Panc1 (cell line): ENCODE data around the gene TAS2R60. TPM values are rescaled to one million over a fixed set of nuclear protein-coding genes. Genes with fewer than 3 reads are reported as not detected.

Experiments
- ATAC-seq: fragments of 200-7000 bp; cut with Tn5 transposase; 2 replicates; pipeline ENCODE4 v1.9.1; 2020; ENCODE audit warnings: mild to moderate bottlenecking, moderate library complexity
- BruUV-seq: library from RNA; stranded (reverse); fragments of 400-500 nt; replicated peaks from 2 replicates; lab custom pipeline; 2021; lab: Mats Ljungman, UMichigan
- CTCF ChIA-PET: fragments of 300-600 bp; sonication (Branson Sonifier 250); formaldehyde crosslinking; loops from one replicate; lab custom pipeline; 2022; ENCODE audit warnings: antibody characterized with exemption; lab: Charles Lee
- POLR2A ChIA-PET: fragments of 300-600 bp; sonication (Branson Sonifier 250); formaldehyde crosslinking; loops from one replicate; lab custom pipeline; 2022; ENCODE audit warnings: antibody characterized with exemption; lab: Charles Lee
- DNase-seq: peaks from one replicate; pipeline ENCODE4 v3.0.0-alpha.2; 2010; ENCODE audit warnings: low read depth, low spot score
- H3K27ac ChIP-seq: 2 replicates; pipeline ENCODE4 v1.5.1; 2011; ENCODE audit warnings: mild to moderate bottlenecking, low read length, inconsistent platforms
- H3K27me3 ChIP-seq: fragments of 200-500 bp; sonication (Bioruptor generic); 2 replicates; pipeline ENCODE4 v1.6.0; 2014; ENCODE audit warnings: low read length, inconsistent platforms; ENCODE audit not compliant: control insufficient read depth, insufficient read depth
- H3K36me3 ChIP-seq: fragments of 200-500 bp; sonication (Bioruptor generic); 2 replicates; pipeline ENCODE4 v1.5.1; 2014; ENCODE audit warnings: inconsistent platforms, mild to moderate bottlenecking, low read length, moderate library complexity; ENCODE audit not compliant: control insufficient read depth, insufficient read depth
- H3K4me1 ChIP-seq: 2 replicates; pipeline ENCODE4 v1.5.1; 2011; ENCODE audit warnings: inconsistent platforms, mild to moderate bottlenecking, low read length, moderate library complexity; ENCODE audit not compliant: control insufficient read depth, insufficient read depth
- H3K4me3 ChIP-seq, 2 experiments: 2 replicates each; pipeline ENCODE4 v1.5.1; 2011 to 2012; ENCODE audit warnings: low read depth in 2 of 2, low read length in 2 of 2, mild to moderate bottlenecking in 2 of 2, inconsistent platforms in 1 of 2, moderate library complexity in 1 of 2
- H3K9me3 ChIP-seq: fragments of 200-500 bp; sonication (Bioruptor generic); 2 replicates; pipeline ENCODE4 v1.5.1; 2014; ENCODE audit warnings: low read depth, mild to moderate bottlenecking, inconsistent platforms, low read length, moderate library complexity; ENCODE audit not compliant: control insufficient read depth, insufficient read depth
- CTCF ChIP-seq: fragments of 450-650 bp; IDR thresholded peaks from 2 replicates; pipeline ENCODE4 v1.5.1; 2017; ENCODE audit warnings: mild to moderate bottlenecking
- POLR2AphosphoS5 ChIP-seq: IDR thresholded peaks from 2 replicates; pipeline ENCODE4 v1.6.1; 2012; ENCODE audit warnings: mild to moderate bottlenecking, low read depth, low read length, moderate library complexity
- REST ChIP-seq, 2 experiments: IDR thresholded peaks; 2 replicates each; pipeline ENCODE4 v1.6.1; 2011 to 2012; ENCODE audit warnings: low read depth in 2 of 2, control low read depth in 1 of 2, low read length in 1 of 2, mild to moderate bottlenecking in 1 of 2, moderate library complexity in 1 of 2; ENCODE audit not compliant: insufficient read depth in 1 of 2
- SIN3A ChIP-seq: IDR thresholded peaks from 2 replicates; pipeline ENCODE4 v1.6.1; 2012; ENCODE audit warnings: low read depth, mild to moderate bottlenecking, low read length, moderate library complexity, borderline replicate concordance; ENCODE audit not compliant: insufficient read depth
- TCF7L2 ChIP-seq: IDR thresholded peaks from 2 replicates; pipeline ENCODE4 v1.6.1; 2011; ENCODE audit warnings: mild to moderate bottlenecking, low read depth, low read length, inconsistent platforms
- in situ Hi-C: cut with HindIII; loops from 2 replicates; pipeline ENCODE4 v1.10.0; 2016; ENCODE audit warnings: low sequenced_read_pairs, low pct_unique_long_range_greater_than_20kb
- intact Hi-C: fragments of 100-400 bp; cut with micrococcal nuclease; formaldehyde crosslinking; loops from one replicate; pipeline ENCODE4 v1.10.0; 2022; ENCODE audit not compliant: unreplicated experiment
- total RNA-seq: library from RNA; stranded (reverse); gene quantifications from one replicate; pipeline ENCODE4 v1.2.1, GENCODE V29; 2021; ENCODE audit not compliant: unreplicated experiment

TAS2R60 gene
- total RNA-seq, 1 experiment from 2014 or later, result not detected

- H3K27ac ChIP-seq, result no peak overlapping the region
- DNase-seq (no peak), ATAC-seq (no peak)
- H3K9me3 ChIP-seq, result no peaks in the 10 kb centered on the region
- intact Hi-C loops (no loop called here), in situ Hi-C loops (no loop called here)
- H3K4me1 ChIP-seq, result no peaks in the 10 kb centered on the region
- ChIA-PET CTCF (no interaction called here), POLR2A (no interaction called here)
- H3K36me3 ChIP-seq, result no peaks in the 10 kb centered on the region
- no TSS peak for BruUV-seq
- H3K27me3 ChIP-seq, result peaks cover 15% of the 10 kb centered on the region
- no peak for TF ChIP-seq POLR2AphosphoS5
- TF ChIP-seq SIN3A, result no peak
- no peak for TF ChIP-seq REST (IDR thresholded peaks at IDR 0.05; ENCODE audit: insufficient read depth in 1 of 2, low read depth in 2 of 2, low read length in 1 of 2)
- no peak for TF ChIP-seq CTCF
- no peak for TF ChIP-seq TCF7L2
- H3K4me3 ChIP-seq, result no peak overlapping the region
Observed at GRCh38 chr7:143437578-143437977, 5.7 kb upstream of the TAS2R60 start.

- ATAC-seq, result no peak
- CTCF ChIA-PET, result no interaction called here
Observed at GRCh38 chr7:143439866-143440265, 3.4 kb upstream of the TAS2R60 start.

More at GRCh38 chr7:143439866-143440265, 3.4 kb upstream of the TAS2R60 start:
- Histone ChIP-seq H3K4me3 (no peak overlapping the region), H3K36me3 (no peaks in the 10 kb centered on the region), H3K27ac (no peak overlapping the region), H3K9me3 (no peaks in the 10 kb centered on the region), H3K27me3 (peaks cover 2% of the 10 kb centered on the region), H3K4me1 (no peaks in the 10 kb centered on the region)
- POLR2A ChIA-PET, result no interaction called here
- in situ Hi-C loops, result no loop called here
- TF ChIP-seq POLR2AphosphoS5 (no peak), REST (IDR thresholded peaks at IDR 0.05; ENCODE audit: insufficient read depth in 1 of 2, low read depth in 2 of 2, low read length in 1 of 2) (no peak), SIN3A (no peak), CTCF (no peak), TCF7L2 (no peak)
- no TSS peak for BruUV-seq
- no peak for DNase-seq
- intact Hi-C loops, result no loop called here
